Glutamatergic neuron (in vitro differentiated cells): Measurements from ENCODE around the gene PLEKHJ1. TPM values are rescaled to one million over a fixed set of nuclear protein-coding genes. Genes with fewer than 3 reads are reported as not detected.

Source experiments
- DNase-seq: peaks from one replicate; pipeline ENCODE4 v3.0.0; 2022
- H3K27ac Mint-ChIP-seq: one replicate; pipeline ENCODE4 v1.8.0; 2020; ENCODE audit warnings: mild to moderate bottlenecking, mixed read lengths, inconsistent platforms; ENCODE audit not compliant: unreplicated experiment
- H3K27me3 Mint-ChIP-seq: one replicate; pipeline ENCODE4 v1.8.0; 2020; ENCODE audit warnings: mild to moderate bottlenecking, moderate library complexity, mixed read lengths, inconsistent platforms; ENCODE audit not compliant: unreplicated experiment
- H3K36me3 Mint-ChIP-seq: one replicate; pipeline ENCODE4 v1.8.0; 2020; ENCODE audit warnings: mild to moderate bottlenecking, mixed read lengths, inconsistent platforms; ENCODE audit not compliant: unreplicated experiment
- H3K4me1 Mint-ChIP-seq: one replicate; pipeline ENCODE4 v1.8.0; 2020; ENCODE audit warnings: mild to moderate bottlenecking, low read depth, mixed read lengths, inconsistent platforms; ENCODE audit not compliant: unreplicated experiment
- H3K4me3 Mint-ChIP-seq: one replicate; pipeline ENCODE4 v1.8.0; 2020; ENCODE audit warnings: mild to moderate bottlenecking, mixed read lengths, inconsistent platforms; ENCODE audit not compliant: unreplicated experiment
- H3K9me3 Mint-ChIP-seq: one replicate; pipeline ENCODE4 v1.8.0; 2020; ENCODE audit warnings: mild to moderate bottlenecking, moderate library complexity, mixed read lengths, inconsistent platforms; ENCODE audit not compliant: unreplicated experiment
- total RNA-seq: library from RNA; stranded (reverse); fragmentation: NEBNext Ultra II Directional; extraction: Animal tissue kit (Norgen Biotek cat#: 25700); gene quantifications from one replicate; pipeline ENCODE4 v1.2.1, GENCODE V29; 2021; ENCODE audit not compliant: unreplicated experiment
- TF ChIP-seq, protein P1 (sequence below): fragments of 200-600 bp; sonication (generic); IDR thresholded peaks from one replicate; pipeline ENCODE4 v1.5.0; 2021; ENCODE audit not compliant: partially characterized antibody, unreplicated experiment

Gene PLEKHJ1
- total RNA-seq, 1 donor from 2014 or later: 164 TPM

GRCh38 chr19:2228157-2229030 lies 7.7 kb downstream of the PLEKHJ1 start:
- no peak overlapping the region for H3K4me3 Mint-ChIP-seq
- DNase-seq: no peak
- TF ChIP-seq, protein P1, sequence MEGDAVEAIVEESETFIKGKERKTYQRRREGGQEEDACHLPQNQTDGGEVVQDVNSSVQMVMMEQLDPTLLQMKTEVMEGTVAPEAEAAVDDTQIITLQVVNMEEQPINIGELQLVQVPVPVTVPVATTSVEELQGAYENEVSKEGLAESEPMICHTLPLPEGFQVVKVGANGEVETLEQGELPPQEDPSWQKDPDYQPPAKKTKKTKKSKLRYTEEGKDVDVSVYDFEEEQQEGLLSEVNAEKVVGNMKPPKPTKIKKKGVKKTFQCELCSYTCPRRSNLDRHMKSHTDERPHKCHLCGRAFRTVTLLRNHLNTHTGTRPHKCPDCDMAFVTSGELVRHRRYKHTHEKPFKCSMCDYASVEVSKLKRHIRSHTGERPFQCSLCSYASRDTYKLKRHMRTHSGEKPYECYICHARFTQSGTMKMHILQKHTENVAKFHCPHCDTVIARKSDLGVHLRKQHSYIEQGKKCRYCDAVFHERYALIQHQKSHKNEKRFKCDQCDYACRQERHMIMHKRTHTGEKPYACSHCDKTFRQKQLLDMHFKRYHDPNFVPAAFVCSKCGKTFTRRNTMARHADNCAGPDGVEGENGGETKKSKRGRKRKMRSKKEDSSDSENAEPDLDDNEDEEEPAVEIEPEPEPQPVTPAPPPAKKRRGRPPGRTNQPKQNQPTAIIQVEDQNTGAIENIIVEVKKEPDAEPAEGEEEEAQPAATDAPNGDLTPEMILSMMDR: no peak
- peaks cover 3% of the 10 kb centered on the region for H3K4me1 Mint-ChIP-seq
- peaks cover 18% of the 10 kb centered on the region for H3K9me3 Mint-ChIP-seq
- peaks cover 5% of the 10 kb centered on the region for H3K27me3 Mint-ChIP-seq
- H3K36me3 Mint-ChIP-seq: no peaks in the 10 kb centered on the region
- H3K27ac Mint-ChIP-seq: no peak overlapping the region

DNA sequence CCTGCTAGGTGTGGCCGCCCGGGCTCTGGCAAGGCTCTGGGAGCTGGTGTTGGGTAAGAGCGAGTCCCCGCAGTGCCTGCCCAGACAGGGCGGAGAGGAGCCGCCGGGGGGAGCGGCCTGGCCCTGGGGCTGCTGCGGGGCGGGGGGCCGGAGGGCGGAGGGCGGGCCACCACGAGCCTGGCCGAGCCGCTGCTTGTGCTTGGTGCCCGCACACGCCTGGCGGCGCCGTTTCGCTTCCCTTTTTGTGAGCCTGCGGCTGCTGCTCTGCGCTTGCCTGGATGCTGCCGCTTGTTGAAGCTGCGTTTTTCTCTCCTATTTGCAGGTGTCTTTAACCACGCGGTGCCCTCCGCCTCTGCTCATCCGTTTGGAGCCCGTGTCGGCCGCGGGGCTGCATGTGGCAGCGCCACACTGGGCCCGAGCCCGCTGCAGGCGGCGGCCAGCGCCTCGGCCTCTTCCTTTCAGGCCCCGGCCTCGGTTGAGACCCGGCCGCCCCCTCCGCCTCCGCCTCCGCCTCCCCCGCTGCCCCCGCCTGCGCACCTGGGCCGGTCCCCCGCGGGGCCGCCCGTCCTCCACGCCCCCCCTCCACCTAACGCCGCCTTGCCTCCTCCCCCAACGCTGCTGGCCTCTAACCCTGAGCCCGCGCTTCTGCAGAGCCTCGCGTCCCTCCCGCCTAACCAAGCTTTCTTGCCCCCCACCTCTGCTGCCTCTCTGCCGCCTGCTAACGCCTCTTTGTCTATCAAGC lies 8.5 kb downstream of the PLEKHJ1 start:
- Mint-ChIP-seq H3K27me3 (peaks cover 5% of the 10 kb centered on the region), H3K4me3 (no peak overlapping the region), H3K27ac (no peak overlapping the region), H3K9me3 (peaks cover 17% of the 10 kb centered on the region), H3K4me1 (peaks cover 3% of the 10 kb centered on the region), H3K36me3 (no peaks in the 10 kb centered on the region)
- DNase-seq: no peak
- TF ChIP-seq, protein P1: no peak

DNA sequence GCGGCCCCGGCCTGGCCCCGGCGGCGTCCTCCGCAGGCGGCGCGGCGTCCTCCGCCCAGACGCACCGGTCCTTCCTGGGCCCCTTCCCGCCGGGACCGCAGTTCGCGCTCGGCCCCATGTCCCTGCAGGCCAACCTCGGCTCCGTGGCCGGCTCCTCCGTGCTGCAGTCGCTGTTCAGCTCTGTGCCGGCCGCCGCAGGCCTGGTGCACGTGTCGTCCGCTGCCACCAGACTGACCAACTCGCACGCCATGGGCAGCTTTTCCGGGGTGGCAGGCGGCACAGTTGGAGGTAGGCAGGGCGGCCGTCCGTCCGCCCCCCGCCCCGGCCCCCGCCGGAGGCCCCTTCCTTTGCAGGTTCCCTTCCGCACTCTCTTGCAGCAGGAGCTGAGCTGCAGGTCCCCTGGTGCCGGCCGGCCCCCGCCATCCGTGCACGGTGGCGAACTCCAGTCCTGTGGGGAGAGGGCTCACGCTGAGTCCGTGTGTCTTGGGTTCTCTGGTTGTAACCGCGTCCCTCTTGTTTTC lies 9.2 kb downstream of the PLEKHJ1 start:
- H3K4me3 Mint-ChIP-seq: no peak overlapping the region
- H3K9me3 Mint-ChIP-seq: peaks cover 13% of the 10 kb centered on the region
- peaks cover 5% of the 10 kb centered on the region for H3K27me3 Mint-ChIP-seq
- H3K27ac Mint-ChIP-seq: no peak overlapping the region
- peaks cover 3% of the 10 kb centered on the region for H3K4me1 Mint-ChIP-seq
- TF ChIP-seq, protein P1: no peak
- no peaks in the 10 kb centered on the region for H3K36me3 Mint-ChIP-seq
- no peak for DNase-seq

DNA sequence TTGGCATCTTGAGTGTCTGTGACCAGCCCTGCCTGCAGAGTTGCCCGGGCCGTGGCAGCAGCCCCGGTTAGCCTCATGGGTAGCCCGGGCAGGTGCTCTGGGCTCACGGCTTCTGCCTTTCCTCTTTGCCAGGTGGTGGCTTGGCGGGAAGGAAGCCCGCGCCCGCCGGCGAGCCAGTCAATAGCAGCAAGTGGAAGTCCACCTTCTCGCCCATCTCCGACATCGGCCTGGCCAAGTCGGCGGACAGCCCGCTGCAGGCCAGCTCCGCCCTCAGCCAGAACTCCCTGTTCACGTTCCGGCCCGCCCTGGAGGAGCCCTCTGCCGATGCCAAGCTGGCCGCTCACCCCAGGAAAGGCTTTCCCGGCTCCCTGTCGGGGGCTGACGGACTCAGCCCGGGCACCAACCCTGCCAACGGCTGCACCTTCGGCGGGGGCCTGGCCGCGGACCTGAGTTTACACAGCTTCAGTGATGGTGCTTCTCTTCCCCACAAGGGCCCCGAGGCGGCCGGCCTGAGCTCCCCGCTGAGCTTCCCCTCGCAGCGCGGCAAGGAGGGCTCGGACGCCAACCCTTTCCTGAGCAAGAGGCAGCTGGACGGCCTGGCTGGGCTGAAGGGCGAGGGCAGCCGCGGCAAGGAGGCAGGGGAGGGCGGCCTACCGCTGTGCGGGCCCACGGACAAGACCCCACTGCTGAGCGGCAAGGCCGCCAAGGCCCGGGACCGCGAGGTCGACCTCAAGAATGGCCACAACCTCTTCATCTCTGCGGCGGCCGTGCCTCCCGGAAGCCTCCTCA lies 9.9 kb downstream of the PLEKHJ1 start:
- Mint-ChIP-seq H3K9me3 (peaks cover 13% of the 10 kb centered on the region), H3K4me3 (no peak overlapping the region), H3K27me3 (peaks cover 5% of the 10 kb centered on the region), H3K4me1 (peaks cover 3% of the 10 kb centered on the region), H3K27ac (no peak overlapping the region), H3K36me3 (no peaks in the 10 kb centered on the region)
- no peak for DNase-seq
- TF ChIP-seq, protein P1: no peak
